AG04450 (cell line): ENCODE measurements around the gene ERC1. TPM values are rescaled to one million over a fixed set of nuclear protein-coding genes. Genes with fewer than 3 reads are reported as not detected.

Experiments used
- CTCF ChIA-PET: fragments of 300-600, 350-600 bp; formaldehyde crosslinking; extraction: SDS; loops from one replicate; lab custom pipeline; 2022; ENCODE audit warnings: antibody characterized with exemption, inconsistent platforms; lab: Charles Lee
- POLR2A ChIA-PET: fragments of 350-600 bp; formaldehyde crosslinking; extraction: SDS; loops from one replicate; lab custom pipeline; 2021; ENCODE audit warnings: antibody characterized with exemption, inconsistent platforms; lab: Yijun Ruan, JAX
- DNase-seq: peaks from one replicate; pipeline ENCODE4 v3.0.0-alpha.2; 2011; ENCODE audit warnings: low read depth, low spot score
- H3K27ac ChIP-seq: one replicate; pipeline ENCODE4 v1.5.1; 2012; ENCODE audit warnings: low read depth, low read length, control low read depth
- H3K27me3 ChIP-seq: one replicate; pipeline ENCODE4 v1.6.0; 2012; ENCODE audit warnings: low read length; ENCODE audit not compliant: control insufficient read depth, insufficient read depth
- H3K4me3 ChIP-seq: 2 replicates; pipeline ENCODE4 v1.5.1; 2011; ENCODE audit warnings: mild to moderate bottlenecking, low read depth, low read length, control low read depth
- H3K9me3 ChIP-seq: 2 replicates; pipeline ENCODE4 v1.5.1; 2012; ENCODE audit warnings: low read length; ENCODE audit not compliant: control insufficient read depth, insufficient read depth
- CTCF ChIP-seq: IDR thresholded peaks from 2 replicates; pipeline ENCODE4 v1.5.1; 2011; ENCODE audit warnings: low read depth, low read length, control low read depth, inconsistent platforms
- polyA plus RNA-seq: library from polyadenylated mRNA; depleted of rRNA; stranded (reverse); fragments of >200 nt; gene quantifications from 2 replicates; pipeline ENCODE4 v1.2.3, GENCODE V29; 2011

Gene ERC1
- polyA plus RNA-seq, 1 experiment, result 28.6 TPM

- CTCF ChIA-PET, result interaction anchor here (3.4 kb wide), 1 partner anchor 408 kb away, joined by 14 read pairs; no protein-coding TSS in a partner anchor
- no peak for TF ChIP-seq CTCF
- DNase-seq, result no peak
- Histone ChIP-seq H3K4me3 (no peak overlapping the region), H3K9me3 (no peaks in the 10 kb centered on the region), H3K27ac (no peak overlapping the region), H3K27me3 (no peaks in the 10 kb centered on the region)
- POLR2A ChIA-PET, result no interaction called here
These were observed 534.8 kb downstream of the ERC1 start for GRCh38 chr12:1525858-1526257.

DNA sequence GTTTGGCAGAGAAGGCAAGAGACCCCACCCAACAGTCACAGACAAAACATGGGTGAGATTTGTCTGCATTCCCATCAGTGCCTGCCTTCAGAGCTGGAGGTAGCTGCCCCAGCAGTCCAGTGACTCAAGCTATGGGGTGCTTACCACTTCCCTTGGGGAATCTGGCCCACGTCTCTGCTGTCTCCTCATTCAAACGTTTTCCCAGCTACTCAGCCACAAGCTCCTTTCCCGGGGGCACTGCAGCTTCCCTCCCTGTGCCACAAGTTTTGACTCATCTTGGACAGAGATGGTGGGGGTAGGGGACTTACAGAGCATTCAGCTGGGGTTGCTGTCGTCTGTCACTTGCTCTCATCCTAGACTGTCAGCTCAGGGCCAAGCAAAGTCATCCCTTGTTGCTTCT, 536.8 kb downstream of the ERC1 start:
- no peak for DNase-seq
- ChIA-PET POLR2A (interaction anchor here (0.9 kb wide), 1 partner anchor 53 kb away, joined by 8 read pairs; no protein-coding TSS in a partner anchor), CTCF (interaction anchor here (3.4 kb wide), 1 partner anchor 409 kb away, joined by 14 read pairs; no protein-coding TSS in a partner anchor)
- TF ChIP-seq CTCF, result no peak
- H3K9me3 ChIP-seq, result no peaks in the 10 kb centered on the region
- H3K27me3 ChIP-seq, result no peaks in the 10 kb centered on the region
- peak overlapping the region; percentile 57 for H3K27ac ChIP-seq
- H3K4me3 ChIP-seq, result no peak overlapping the region

- no peaks in the 10 kb centered on the region for H3K27me3 ChIP-seq
- no peak for TF ChIP-seq CTCF
- no peak overlapping the region for H3K4me3 ChIP-seq
- H3K27ac ChIP-seq, result no peak overlapping the region
- ChIA-PET CTCF (interaction anchor here (1.0 to 3.4 kb wide), 2 partner anchors 33 to 410 kb away, joined by 6 to 14 read pairs; no protein-coding TSS in a partner anchor), POLR2A (no interaction called here)
- H3K9me3 ChIP-seq, result no peaks in the 10 kb centered on the region
- no peak for DNase-seq
These were observed 537.8 kb downstream of the ERC1 start for GRCh38 chr12:1528791-1529190.

- CTCF ChIA-PET, result interaction anchor here (1.0 to 3.4 kb wide), 2 partner anchors 33 to 411 kb away, joined by 6 to 14 read pairs; no protein-coding TSS in a partner anchor
- no peak for DNase-seq
- H3K4me3 ChIP-seq, result peak overlapping the region; percentile 67
- POLR2A ChIA-PET, result no interaction called here
- H3K27ac ChIP-seq, result no peak overlapping the region
- no peaks in the 10 kb centered on the region for H3K9me3 ChIP-seq
- no peak for TF ChIP-seq CTCF
- H3K27me3 ChIP-seq, result no peaks in the 10 kb centered on the region
These were observed 538.3 kb downstream of the ERC1 start for GRCh38 chr12:1529228-1529861.

GRCh38 chr12:1529862-1530591, 539.0 kb downstream of the ERC1 start:
- no peaks in the 10 kb centered on the region for H3K27me3 ChIP-seq
- DNase-seq, result no peak
- no peaks in the 10 kb centered on the region for H3K9me3 ChIP-seq
- peak overlapping the region; percentile 67 for H3K4me3 ChIP-seq
- CTCF ChIA-PET, result no interaction called here
- POLR2A ChIA-PET, result no interaction called here
- no peak overlapping the region for H3K27ac ChIP-seq
- no peak for TF ChIP-seq CTCF
